GM12864 (cell line): ENCODE measurements around the gene ACACB.

Source experiments
- DNase-seq: peaks from one replicate; pipeline ENCODE4 v3.0.0-alpha.2; 2011; ENCODE audit warnings: low read depth
- H3K4me3 ChIP-seq: 2 replicates; pipeline ENCODE4 v1.5.1; 2011; ENCODE audit warnings: mild to moderate bottlenecking, low read depth, low read length, control low read depth
- CTCF ChIP-seq: IDR thresholded peaks from 2 replicates; pipeline ENCODE4 v1.5.1; 2011; ENCODE audit warnings: low read depth, mild to moderate bottlenecking, moderate library complexity, low read length, control low read depth, inconsistent platforms; ENCODE audit errors: missing control alignments

ACACB gene

GRCh38 chr12:109286252-109286651 is 169.9 kb downstream of the ACACB start:
- H3K4me3 ChIP-seq, result no peak overlapping the region

GRCh38 chr12:109286652-109287051 is 170.3 kb downstream of the ACACB start:
- TF ChIP-seq CTCF, result no peak
- DNase-seq, result no peak

More at GRCh38 chr12:109286252-109286651, 169.9 kb downstream of the ACACB start:
- no peak for TF ChIP-seq CTCF
- no peak for DNase-seq

GRCh38 chr12:109287181-109287580 is 170.8 kb downstream of the ACACB start:
- no peak overlapping the region for H3K4me3 ChIP-seq
- TF ChIP-seq CTCF, result no peak
- DNase-seq, result no peak

More at GRCh38 chr12:109286652-109287051, 170.3 kb downstream of the ACACB start:
- no peak overlapping the region for H3K4me3 ChIP-seq

- no peak for DNase-seq
- no peak overlapping the region for H3K4me3 ChIP-seq
- no peak for TF ChIP-seq CTCF
Observed at GRCh38 chr12:109287811-109288469, 171.6 kb downstream of the ACACB start.

GRCh38 chr12:109288571-109288970 is 172.2 kb downstream of the ACACB start:
- no peak for DNase-seq
- H3K4me3 ChIP-seq, result no peak overlapping the region
- no peak for TF ChIP-seq CTCF

GRCh38 chr12:109289004-109289403 is 172.6 kb downstream of the ACACB start:
- DNase-seq, result no peak
- H3K4me3 ChIP-seq, result no peak overlapping the region
- no peak for TF ChIP-seq CTCF

- TF ChIP-seq CTCF, result no peak
- no peak for DNase-seq
- no peak overlapping the region for H3K4me3 ChIP-seq
Observed at GRCh38 chr12:109289551-109289950, 173.2 kb downstream of the ACACB start.
